Transverse colon (tissue), 4 donors: ENCODE data around the gene SPECC1.

Source experiments
- EP300 ChIP-seq: sonication (generic); formaldehyde crosslinking; IDR thresholded peaks from one replicate; pipeline ENCODE4 v1.6.1; 2017; ENCODE audit warnings: antibody characterized with exemption, low read depth
- POLR2A ChIP-seq: fragments of 450-650 bp; IDR thresholded peaks from one replicate; pipeline ENCODE4 v1.6.1; 2016; ENCODE audit warnings: antibody characterized with exemption, mild to moderate bottlenecking, moderate library complexity
- POLR2AphosphoS5 ChIP-seq, 3 donors: sonication (generic); formaldehyde crosslinking; IDR thresholded peaks; one replicate each; pipeline ENCODE4 v1.6.1; 2016; ENCODE audit warnings: antibody characterized with exemption in 3 of 3
- TF ChIP-seq, protein P1 (sequence below), 5 experiments: fragments of 200-600 bp in 3 of 5; fragments of 450-650 bp in 2 of 5; sonication (generic) in 3 of 5; IDR thresholded peaks; 1 replicate in 2 of 5; 2 replicates in 3 of 5; pipeline ENCODE4 v1.5.1; 2016 to 2017; ENCODE audit warnings: antibody characterized with exemption in 5 of 5, inconsistent platforms in 3 of 5, mild to moderate bottlenecking in 2 of 5, moderate library complexity in 1 of 5

DNA sequence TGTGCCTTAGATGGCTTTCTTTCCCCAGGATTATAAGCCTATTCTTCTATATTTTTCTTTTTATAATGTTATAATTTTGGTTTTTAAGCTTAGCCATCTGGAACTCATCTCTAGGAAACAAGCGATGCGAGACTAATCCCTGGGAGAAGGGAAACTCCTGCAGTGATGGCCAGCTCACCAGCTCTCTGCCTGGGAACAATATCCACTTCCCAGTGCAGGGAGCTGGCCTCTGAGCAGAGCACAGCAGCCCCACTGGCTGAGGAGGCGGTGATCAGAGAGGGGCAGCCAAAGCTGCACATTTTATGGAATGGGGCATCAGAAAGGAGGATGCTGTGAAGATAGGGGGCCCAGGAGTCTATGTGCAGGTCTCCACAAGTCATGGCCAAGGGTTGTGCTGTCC lies 274.9 kb downstream of the SPECC1 start:
- TF ChIP-seq, protein P1, sequence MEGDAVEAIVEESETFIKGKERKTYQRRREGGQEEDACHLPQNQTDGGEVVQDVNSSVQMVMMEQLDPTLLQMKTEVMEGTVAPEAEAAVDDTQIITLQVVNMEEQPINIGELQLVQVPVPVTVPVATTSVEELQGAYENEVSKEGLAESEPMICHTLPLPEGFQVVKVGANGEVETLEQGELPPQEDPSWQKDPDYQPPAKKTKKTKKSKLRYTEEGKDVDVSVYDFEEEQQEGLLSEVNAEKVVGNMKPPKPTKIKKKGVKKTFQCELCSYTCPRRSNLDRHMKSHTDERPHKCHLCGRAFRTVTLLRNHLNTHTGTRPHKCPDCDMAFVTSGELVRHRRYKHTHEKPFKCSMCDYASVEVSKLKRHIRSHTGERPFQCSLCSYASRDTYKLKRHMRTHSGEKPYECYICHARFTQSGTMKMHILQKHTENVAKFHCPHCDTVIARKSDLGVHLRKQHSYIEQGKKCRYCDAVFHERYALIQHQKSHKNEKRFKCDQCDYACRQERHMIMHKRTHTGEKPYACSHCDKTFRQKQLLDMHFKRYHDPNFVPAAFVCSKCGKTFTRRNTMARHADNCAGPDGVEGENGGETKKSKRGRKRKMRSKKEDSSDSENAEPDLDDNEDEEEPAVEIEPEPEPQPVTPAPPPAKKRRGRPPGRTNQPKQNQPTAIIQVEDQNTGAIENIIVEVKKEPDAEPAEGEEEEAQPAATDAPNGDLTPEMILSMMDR (IDR thresholded peaks at IDR 0.05): no peak
- no peak for TF ChIP-seq EP300
- no peak for TF ChIP-seq POLR2AphosphoS5 (IDR thresholded peaks at IDR 0.05)
- no peak for TF ChIP-seq POLR2A
